ENCODE results near the gene GDA. TPM values are rescaled to one million over a fixed set of nuclear protein-coding genes. Genes with fewer than 3 reads are reported as not detected.

The GDA gene
- total RNA-seq = 10 to 100 TPM; 26.8 to 69.6 (median 45.3) TPM
- long read RNA-seq, full-length matches to known transcripts = 4 of 9 reads
- long read RNA-seq, partial matches to known transcripts = 1 of 9 reads
- long read RNA-seq, other reads (novel, unspliced or antisense) = 4 of 9 reads

- H3K4me3 ChIP-seq = peak within 1 kb of the TSS; percentile 72 to 87 (median 87)
- peak; percentile 98 for TF ChIP-seq POLR2A (IDR thresholded peaks at IDR 0.05)
- no peak for TF ChIP-seq CTCF (IDR thresholded peaks at IDR 0.05)
- H3K27ac ChIP-seq = peak within 1 kb of the TSS; percentile 79 to 98 (median 96)
- peaks cover 0 to 12% (median 6%) of the 10 kb centered on the region in 4 donors for H3K4me1 ChIP-seq
- DNase-seq = peak; percentile 86 to 93 (median 91)
- no peaks in the 10 kb centered on the region for H3K27me3 ChIP-seq
- intact Hi-C loops (cut with DNase I) = no loop called here
- 1% methylated on average over 19 of the region's 70 CpGs for WGBS (ENCODE audit: insufficient coverage, low coverage, low lambda C conversion rate, missing lambda C conversion rate)
- ATAC-seq = peak; percentile 85 to 96 (median 93)
- no peaks in the 10 kb centered on the region for H3K36me3 ChIP-seq
- no peaks in the 10 kb centered on the region for H3K9me3 ChIP-seq
Observed at GRCh38 chr9:72149231-72149975, at the start of gene GDA. GDA (plus strand) TSS chr9:72149440; CDS start chr9:72149560, 120 bp downstream.

- DNase-seq (no peak), ATAC-seq (no peak)
- H3K4me1 ChIP-seq = no peaks in the 10 kb centered on the region
- WGBS (ENCODE audit: insufficient coverage, low coverage, low lambda C conversion rate, missing lambda C conversion rate) = 80% methylated on average over 1 of the region's 2 CpGs
- TF ChIP-seq POLR2A (IDR thresholded peaks at IDR 0.05) (no peak), CTCF (IDR thresholded peaks at IDR 0.05) (no peak)
- no peaks in the 10 kb centered on the region for H3K9me3 ChIP-seq
- H3K27ac ChIP-seq = no peak overlapping the region
- intact Hi-C loops (cut with DNase I) = no loop called here
- no peak overlapping the region for H3K4me3 ChIP-seq
- H3K27me3 ChIP-seq = no peaks in the 10 kb centered on the region
- H3K36me3 ChIP-seq = no peaks in the 10 kb centered on the region
Observed at GRCh38 chr9:72102520-72102919, 46.7 kb upstream of the GDA start.

- Histone ChIP-seq H3K4me1 (no peaks in the 10 kb centered on the region), H3K27ac (no peak overlapping the region), H3K9me3 (no peaks in the 10 kb centered on the region), H3K27me3 (no peaks in the 10 kb centered on the region), H3K4me3 (no peak overlapping the region), H3K36me3 (no peaks in the 10 kb centered on the region)
- WGBS (ENCODE audit: insufficient coverage, low coverage, low lambda C conversion rate, missing lambda C conversion rate) = 83% methylated on average over 1 of the region's 2 CpGs
- DNase-seq (no peak), ATAC-seq (no peak)
- intact Hi-C loops (cut with DNase I) = no loop called here
- TF ChIP-seq CTCF (IDR thresholded peaks at IDR 0.05) (no peak), POLR2A (IDR thresholded peaks at IDR 0.05) (no peak)
Observed at GRCh38 chr9:72113056-72113455, 36.2 kb upstream of the GDA start.

- Histone ChIP-seq H3K27me3 (no peaks in the 10 kb centered on the region), H3K4me1 (peaks cover 0 to 22% (median 2%) of the 10 kb centered on the region in 4 donors), H3K36me3 (no peaks in the 10 kb centered on the region), H3K4me3 (no peak overlapping the region), H3K9me3 (no peaks in the 10 kb centered on the region), H3K27ac (no peak overlapping the region)
- TF ChIP-seq POLR2A (IDR thresholded peaks at IDR 0.05) = no peak
- TF ChIP-seq CTCF (IDR thresholded peaks at IDR 0.05) = no peak
- ATAC-seq (peak in 3 of 4 donors; percentile 28 to 52 (median 38)), DNase-seq (no peak)
- WGBS (ENCODE audit: insufficient coverage, low coverage, low lambda C conversion rate, missing lambda C conversion rate) = 46% methylated on average over 2 of the region's 2 CpGs
- intact Hi-C loops (cut with DNase I) = no loop called here
Observed at GRCh38 chr9:72119853-72120252, 29.4 kb upstream of the GDA start.

Data from right lobe of liver (tissue), 6 donors.